Measurements from ENCODE around the gene CISH.
A peak's percentile ranks its signal among the peaks of the same experiment; 100 is the strongest.

Gene CISH

DNA sequence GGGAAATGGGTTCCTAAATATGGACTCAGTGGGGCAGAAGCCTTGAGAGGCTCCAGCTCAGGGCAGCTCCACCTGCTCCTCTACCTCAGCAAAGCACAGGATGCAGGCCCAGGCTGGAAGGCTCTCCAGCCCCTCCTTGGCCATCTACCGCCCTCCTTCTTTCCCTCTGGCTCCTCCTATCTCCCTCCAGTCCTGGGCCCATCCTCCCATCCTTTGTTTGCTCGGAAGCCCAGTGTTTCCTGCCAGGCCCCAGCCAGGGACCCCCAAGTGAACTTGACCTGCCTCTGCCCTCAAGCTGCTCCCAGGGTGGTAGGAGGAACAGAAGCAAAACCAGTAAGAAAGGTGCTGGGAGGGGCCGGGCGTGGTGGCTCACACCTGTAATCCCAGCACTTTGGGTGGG, 25.4 kb upstream of the CISH start:
- DNase-seq (ENCODE audit: low read depth, low spot score): no peak

DNA sequence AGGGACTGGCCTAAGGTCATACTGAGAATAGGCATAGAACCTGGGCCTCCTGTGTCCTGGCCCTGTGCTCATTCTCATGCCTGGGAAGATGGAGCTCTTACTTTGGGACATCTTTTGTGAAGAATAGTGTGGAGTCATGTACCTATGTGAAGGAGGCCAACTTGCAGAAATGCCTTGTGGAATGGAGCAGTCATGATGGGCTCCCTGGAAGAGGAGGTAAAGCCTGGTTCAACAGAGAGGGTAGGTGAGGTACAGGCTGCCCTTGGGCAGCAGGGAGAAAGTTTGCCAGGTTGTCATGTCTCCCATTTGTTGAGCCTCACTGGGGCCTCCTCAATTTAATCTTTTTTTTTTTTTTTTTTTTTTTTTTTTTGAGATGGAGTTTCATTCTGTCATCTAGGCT, 23.5 kb upstream of the CISH start:
- DNase-seq (ENCODE audit: low read depth, low spot score): no peak

DNA sequence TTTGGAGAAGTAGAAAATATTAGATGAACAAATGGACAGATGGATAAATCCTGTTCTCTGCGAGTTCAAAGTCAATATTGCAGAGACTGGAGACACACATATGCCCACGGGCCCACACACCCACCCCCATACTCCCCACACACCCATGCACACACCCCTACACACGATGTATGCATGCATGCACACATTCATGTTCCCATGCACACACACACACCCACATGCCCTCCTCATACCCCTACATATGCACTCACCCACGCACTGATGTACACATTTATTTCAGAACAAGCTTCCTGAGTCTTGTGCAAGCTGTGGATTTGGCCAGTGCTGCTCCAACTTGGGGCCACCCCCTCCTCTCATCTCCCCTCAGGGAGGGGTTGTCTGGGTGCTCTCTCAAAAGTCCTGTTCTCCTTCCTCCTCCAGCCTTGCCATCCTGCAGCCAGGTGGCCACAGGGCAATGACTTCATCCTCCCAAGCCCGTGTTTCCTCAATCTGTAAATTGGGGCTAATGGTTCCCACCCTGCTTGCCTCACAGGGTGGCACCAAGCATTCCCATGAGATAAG, 21.7 kb upstream of the CISH start:
- DNase-seq (ENCODE audit: low read depth, low spot score): no peak

DNA sequence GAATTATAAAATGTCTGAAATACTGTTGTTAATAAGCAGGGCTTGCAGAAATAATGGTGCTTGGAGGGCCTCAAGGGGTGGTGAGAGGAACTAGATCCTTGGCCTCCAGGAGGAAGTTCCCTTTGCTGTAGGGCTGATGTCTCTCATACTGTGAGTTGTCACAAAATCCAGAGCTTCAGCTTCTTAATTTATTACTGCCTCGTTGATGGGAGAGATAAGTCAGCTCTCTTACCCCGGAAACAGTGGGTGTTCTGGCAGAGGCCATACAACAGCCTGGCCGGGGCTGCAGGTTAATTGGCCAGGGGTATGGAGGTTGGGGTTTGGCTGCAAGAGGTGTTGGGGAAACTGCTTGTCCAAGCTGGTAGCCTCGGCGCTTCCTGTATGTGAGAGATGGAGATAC, 20.9 kb upstream of the CISH start:
- DNase-seq (ENCODE audit: low read depth, low spot score): no peak

DNA sequence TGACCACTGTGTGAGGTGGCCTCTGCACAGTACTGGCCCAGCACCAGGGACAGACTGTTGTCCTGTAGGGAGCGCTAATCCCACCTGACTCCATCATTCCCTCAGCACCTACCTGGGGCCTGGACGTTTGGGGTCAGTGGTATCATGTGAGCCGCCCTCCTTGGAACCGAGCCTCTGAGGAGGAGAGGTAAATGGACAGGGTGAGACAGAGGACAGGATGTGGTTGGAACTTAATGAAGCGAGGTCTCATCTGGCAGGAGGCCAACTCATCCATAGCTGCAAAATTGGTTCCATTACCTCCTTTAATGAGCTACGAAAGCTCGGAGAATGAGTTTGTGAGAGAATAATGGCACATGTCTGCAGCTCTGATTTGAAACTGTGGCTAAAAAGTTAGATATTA, 19.3 kb upstream of the CISH start:
- peak; percentile 71 for DNase-seq (ENCODE audit: low read depth, low spot score)

DNA sequence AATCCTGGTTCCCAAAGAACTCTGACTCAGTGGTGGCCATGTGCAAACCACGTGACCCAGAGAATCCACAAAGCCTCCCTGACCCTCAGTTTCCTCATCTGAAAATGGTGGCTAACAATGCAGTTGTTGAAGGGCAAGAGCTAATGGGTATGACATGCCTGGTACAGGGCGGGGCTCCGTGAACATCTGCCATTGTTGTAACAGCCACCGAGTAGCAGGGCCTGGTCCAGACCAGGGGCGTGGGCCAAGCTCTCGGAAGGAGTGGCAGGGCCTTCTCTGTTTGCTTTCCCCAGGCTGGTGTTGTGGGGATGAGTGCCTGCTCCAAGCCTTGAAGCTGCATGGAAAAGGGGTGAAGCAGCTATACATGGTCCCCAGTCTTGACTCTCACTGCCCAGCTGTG, 18.8 kb upstream of the CISH start:
- DNase-seq (ENCODE audit: low read depth, low spot score): no peak

DNA sequence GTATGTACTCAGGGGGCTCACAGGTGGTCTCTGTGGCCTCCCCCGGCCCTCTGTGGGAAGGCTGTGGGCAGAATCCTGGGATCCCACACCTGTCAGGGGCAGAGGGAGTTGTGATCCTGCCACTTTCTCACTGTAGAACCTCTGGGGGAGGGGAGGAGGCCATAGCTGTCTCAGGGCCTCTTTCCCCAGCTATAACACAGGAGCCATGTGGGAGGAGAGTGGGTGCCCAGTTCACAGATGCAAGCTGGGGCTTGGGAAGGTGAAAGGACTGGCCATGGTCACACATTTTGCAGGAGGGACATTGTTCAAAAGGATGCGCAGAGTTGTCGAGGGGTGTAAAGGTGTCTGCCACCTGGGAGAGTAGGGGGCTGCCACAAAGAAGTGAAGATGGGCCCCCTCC, 17.0 kb upstream of the CISH start:
- DNase-seq (ENCODE audit: low read depth, low spot score): no peak

DNA sequence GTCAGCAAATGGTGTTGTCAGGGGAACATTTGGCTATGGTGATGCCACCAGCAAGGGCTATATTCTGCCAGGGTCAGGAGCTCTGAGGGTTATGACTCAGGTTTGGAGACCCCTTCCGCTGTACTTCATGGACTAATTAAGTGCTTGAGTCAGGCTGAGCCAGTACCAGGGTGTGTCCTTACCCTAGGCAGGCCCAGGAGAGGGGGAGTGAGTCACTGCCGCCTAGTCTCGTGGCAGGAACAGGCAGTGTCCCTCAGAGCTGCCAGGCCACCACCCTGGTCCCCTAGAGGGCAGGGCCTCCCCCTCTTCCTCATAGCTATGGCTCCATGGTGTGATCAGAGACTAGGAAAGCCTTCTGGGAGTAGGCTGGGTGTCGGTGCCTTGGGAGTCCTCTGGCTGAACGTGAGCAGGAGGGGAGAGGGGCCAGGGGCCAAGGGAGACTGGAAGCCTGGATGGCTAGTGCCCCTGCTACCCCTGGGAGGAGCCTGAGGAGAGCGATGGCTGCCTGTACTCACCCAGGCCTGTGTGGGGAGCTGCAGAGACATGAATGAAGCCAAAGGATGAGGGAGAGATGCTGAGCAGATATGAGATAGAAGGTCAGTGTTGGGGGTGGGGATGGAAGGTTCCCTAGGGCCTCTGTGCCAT, 16.0 kb upstream of the CISH start:
- DNase-seq (ENCODE audit: low read depth, low spot score): peak; percentile 79

DNA sequence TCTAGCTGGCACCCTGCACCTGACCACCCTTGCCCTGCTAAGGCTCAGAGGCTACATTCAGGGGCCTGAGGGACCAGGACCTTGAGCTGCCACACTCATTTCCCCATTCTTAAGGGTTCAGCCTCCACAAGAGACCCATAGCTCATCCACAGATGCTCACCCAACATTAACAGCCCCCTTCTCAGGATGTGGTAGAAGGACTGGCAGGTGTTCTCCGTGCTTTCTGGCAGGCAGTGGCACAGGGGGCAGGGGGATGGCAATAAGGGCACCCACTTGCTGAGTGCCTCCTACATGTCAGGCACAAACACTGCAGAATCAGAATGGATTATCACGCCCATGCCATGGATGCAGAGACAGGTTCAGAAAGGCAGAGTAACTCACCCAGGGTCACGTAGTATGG, 14.8 kb upstream of the CISH start:
- DNase-seq (ENCODE audit: low read depth, low spot score): no peak

DNA sequence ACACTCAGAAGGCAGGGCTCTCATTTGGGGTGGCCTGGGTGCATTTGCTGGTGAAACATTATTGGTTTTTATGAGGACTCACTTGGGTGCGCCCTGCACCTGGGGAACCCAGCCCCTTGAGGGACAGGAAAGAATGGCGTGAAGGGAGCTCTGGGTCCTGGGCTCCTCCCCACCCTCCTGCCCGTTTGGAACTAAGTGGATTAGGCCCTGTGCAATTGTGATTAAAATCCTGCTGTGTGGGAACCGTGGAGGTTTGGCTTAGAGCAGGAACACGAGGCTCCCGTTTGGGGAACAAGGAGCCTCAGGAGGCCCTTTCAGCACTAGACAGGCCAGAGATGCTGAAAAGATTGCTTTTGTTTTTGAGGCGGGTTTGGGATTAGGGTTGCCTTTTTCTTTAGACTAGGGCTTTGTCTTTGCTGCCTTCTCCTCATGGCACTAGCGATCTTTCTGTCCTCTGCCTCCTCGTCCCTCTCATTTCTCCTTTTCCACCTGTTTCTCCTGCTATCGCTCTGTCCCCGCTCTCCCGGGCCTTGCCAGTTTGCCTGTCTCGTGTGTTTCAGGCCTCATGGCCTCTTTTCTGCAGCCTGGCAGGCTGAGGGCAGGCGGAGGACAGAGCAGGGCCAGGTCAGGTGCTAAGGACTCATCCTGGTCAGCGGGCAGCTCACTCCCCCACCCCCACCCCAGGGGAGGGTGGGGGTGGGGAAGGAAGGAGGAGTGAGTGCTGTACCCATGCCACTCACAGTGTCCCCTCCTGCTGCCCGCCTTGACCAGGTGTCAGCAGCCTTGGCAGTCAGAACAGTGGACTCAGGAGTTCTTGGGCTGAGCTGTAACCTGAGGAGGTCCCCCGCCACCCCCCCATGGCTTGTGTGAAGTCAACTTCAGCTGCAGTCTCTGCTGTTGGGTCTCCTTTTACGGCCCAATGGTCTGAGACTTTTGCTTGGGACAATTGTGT, 13.9 kb upstream of the CISH start:
- DNase-seq (ENCODE audit: low read depth, low spot score): no peak

DNA sequence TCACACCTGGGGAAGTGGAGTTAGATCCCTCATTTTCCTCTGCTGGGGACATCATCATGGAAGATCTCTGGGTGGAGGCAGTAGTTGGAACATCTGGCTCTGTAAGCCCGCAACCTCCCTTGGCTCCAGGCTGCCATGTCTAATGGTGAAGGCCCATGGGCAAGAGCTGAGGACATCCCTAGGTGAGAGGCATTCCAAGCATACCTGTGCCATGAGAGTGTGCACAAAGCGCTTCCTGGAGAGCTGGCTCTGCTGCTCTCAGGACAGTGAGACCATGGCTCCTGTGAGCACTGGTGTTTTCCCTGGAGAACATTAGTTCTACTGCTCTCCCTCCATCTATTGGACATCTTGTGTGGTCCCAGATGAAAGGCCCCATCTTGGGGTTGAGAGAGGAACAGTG, 13.1 kb upstream of the CISH start:
- DNase-seq (ENCODE audit: low read depth, low spot score): no peak

DNA sequence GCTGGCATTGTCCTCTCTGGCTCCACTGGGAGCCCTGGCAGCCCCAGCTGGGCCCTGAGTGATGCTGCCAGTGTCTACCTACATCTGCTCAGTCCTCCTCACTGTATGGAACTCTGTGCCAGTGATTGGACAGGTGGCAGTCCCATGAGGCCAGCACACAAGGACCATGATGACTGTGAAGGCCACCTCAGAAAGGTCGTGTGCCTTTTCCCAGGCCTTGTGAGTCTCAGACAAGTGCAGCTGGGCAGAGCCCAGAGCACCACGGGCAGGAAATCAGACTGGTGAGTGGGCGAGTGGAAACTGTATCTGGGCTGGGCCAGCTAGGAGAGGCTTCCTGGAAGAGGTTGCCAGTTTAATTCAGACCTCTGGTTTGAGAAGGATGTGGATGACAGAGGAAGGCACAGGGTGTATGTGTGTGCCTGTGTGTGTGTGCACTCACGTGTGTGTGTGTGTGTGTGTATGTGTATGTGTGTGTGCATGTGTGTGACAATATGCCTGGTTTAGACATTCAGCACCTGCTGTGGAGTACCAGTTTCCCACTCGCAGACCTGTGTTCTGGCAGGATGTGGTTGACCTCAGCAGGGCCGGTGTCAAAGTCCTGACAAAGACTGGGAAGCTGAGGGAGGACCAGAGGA, 12.4 kb upstream of the CISH start:
- DNase-seq (ENCODE audit: low read depth, low spot score): no peak

DNA sequence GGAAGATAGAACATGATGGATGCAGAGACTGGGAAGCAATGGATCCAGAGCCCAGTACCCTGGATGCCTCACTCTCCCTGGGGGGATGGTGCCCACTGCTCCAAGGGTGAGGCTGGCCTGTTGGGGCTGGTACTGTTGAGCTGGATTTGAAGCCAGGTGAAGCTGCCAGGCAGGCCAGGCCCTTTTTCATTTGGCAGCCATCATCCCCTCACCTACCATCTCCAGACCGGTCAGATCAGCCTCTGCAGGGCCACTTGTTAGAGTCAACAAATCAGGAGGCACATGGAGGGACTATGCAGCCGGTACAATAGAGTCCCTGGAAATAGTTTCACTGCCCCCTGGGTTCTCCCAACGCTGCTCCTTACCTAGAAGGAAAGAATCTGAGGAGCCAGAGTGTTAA, 11.3 kb upstream of the CISH start:
- no peak for DNase-seq (ENCODE audit: low read depth, low spot score)

DNA sequence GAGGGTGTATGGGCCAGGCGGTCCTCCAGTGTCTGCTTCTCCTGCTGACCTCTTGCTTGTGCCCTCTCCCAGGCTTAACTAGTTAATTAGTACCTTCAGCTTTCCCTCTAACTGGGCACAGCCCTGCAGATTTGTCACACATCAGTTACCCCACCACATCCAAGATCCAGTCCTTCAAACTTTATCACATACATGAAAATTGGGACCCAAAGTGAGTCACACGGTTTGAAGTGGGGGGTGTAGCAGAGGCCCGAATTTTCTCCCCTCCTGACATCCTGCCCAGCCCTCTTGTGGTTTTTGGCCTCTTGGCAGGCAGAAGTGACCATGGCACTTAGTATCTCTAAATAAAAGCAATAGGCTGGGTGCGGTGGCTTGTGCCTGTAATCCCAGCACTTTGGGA, 9.2 kb upstream of the CISH start:
- peak; percentile 54 for DNase-seq (ENCODE audit: low read depth, low spot score)

DNA sequence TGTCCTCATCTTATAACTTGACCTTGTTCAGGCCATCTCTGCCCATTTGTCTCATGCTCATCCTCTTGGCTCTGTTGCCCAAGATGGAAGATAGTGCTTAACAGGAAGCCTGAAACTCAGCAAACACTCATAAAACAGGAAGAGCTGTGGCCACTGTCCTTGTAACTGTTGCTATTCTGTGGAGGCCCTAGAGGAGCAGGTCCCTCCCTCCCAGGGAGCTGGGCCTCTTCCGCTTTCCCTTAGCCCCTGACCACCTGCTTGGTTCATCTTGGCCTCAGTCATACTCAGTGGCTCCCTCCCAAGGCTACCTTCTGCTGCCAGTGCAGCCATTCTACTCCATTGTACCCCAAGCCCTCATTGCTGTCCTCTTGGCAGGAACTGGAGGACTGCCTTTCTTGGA, 8.8 kb upstream of the CISH start:
- no peak for DNase-seq (ENCODE audit: low read depth, low spot score)

DNA sequence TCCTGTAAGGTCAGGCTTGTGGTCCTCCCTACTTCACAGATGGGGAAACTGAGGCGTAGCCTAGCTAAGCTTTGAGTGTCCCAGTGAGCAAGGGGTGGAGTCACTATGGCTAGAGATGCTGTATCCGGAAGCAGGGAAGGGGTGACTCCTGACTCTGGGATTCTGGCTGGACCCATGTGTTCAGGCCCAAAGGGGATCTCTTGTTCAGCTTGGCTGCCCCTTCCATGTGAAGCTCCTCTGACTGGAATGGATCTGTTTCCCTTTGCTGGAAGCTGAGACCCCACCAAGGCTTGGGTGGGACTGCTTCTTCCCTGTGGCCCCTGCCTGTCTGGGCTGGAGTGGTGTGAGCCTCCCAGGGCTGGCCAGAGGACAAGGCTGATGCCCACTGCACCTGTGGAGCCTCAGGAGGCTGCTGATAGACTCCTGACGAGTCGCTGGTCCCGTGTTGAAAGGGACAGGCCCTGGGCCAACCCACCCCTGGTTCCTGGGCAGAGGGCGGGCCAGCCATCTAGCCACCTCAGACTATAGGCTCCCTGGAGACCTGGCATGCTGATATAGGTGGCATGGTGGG, 6.4 kb upstream of the CISH start:
- DNase-seq (ENCODE audit: low read depth, low spot score): no peak

DNA sequence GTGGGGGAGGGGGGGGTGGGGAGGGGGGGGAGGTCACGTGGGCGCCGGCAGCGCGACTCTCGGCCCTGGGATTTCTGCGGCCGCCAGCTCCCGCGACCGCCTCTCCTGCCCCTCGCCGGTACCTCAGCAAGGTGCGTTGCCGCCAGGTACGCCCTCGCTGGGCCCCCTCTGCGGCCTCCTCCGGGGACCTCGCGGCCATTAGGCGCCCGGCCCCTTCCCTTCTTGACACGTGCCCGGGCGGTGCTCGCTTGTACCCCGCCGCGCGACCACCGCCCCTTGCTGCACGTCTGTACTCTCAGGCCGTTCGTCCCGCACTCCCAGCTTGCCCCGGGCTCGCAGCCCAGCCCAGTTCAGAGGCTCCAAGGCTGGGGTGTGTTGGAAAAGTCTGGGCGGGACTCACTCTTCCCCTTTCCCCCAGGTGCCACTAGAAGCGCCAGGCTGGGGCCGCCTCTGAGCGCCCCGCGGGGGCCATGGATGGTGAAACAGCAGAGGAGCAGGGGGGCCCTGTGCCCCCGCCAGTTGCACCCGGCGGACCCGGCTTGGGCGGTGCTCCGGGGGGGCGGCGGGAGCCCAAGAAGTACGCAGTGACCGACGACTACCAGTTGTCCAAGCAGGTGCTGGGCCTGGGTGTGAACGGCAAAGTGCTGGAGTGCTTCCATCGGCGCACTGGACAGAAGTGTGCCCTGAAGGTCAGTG, 5.7 kb upstream of the CISH start, which contains the start of gene MAPKAPK3:
TSS of gene MAPKAPK3 (plus strand) at position 56 of the 696 bp plus-strand sequence. CDS start at position 471, 415 bp downstream.
- peak; percentile 55 for DNase-seq (ENCODE audit: low read depth, low spot score)

DNA sequence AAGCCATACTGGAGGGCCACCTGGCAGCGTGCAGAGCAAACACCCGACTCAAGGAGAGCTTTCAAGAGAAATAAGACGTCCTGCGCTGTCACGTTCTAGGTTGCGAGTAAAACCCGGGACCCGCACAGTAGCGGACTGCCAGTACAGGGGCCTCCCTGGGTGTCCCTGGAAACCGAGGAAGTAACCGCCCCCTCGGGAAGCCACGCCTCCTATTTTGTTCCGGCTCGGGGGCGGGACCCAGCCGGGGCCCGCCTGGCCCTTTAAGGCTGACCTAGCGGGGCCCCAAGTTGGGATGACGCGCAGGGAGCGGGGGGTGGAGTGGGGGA, 5.2 kb upstream of the CISH start:
- peak; percentile 93 for DNase-seq (ENCODE audit: low read depth, low spot score)

DNA sequence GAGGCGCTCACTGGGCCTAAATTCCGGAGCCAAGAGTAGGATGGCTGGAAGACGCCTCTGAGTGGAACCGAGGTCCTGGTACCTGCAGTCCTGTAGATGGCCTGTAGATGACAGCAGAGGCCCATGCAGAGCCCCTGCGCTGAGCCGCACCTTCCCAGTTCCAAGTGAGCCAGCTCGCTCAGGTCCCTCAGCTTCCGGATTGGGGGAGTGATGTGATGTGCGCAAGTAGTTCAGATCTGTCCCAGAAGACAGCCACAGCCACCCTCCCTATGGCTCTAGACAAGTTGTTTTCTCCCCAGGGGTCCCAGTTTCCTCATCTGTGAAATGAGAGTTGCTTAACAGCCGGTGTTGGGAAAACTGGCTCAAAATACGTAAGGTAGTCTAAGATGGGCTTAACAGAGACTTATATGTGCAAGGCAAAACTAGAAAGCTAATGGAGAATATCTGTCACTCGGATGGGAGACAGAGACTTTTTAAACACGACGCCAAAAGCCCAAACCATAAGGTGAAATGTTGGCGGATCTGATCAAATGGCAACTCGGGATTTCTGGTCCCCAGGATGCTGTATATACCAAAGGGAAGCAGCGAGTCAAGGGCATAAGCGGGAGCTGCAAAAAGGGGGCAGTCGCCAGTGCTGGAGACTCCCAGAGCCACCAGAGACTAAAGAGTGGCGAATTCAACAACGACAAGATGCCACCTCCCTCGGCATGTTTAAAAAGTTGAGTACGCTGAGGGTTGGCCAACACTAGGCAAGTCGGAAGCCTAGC, 4.6 kb upstream of the CISH start:
- DNase-seq (ENCODE audit: low read depth, low spot score): peak; percentile 92

DNA sequence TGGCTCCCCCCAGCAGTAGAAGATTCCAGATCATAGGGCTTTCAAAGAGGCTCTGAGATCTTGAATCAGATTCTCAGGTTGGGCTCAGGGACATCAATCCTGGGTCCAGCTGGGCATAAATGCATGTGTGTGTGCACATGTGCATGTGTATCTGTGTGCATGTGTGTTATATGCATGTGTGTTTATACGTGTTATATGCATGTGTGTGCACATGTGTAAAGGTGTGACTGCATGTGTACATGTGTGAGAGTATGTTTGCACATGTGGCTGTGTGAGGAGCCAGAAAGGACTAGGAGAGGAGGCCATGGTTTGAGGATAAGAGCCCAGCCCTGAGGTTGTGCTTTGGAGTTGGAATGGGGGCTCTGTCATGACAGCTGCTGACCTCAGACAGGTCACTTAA, 3.6 kb upstream of the CISH start:
- DNase-seq (ENCODE audit: low read depth, low spot score): no peak

Measured in astrocyte of the hippocampus (primary cell).